ENCODE measurements around the gene KIAA0513. TPM values are rescaled to one million over a fixed set of nuclear protein-coding genes. Genes with fewer than 3 reads are reported as not detected.
"Not testable (repeated sequence)": the region's sequence is repeated elsewhere in the genome, so short reads cannot be mapped to it uniquely, and the experiment has no call there.

Gene KIAA0513
- total RNA-seq, 2 experiments from 2014 or later, result 15.7 to 15.9 TPM

DNA sequence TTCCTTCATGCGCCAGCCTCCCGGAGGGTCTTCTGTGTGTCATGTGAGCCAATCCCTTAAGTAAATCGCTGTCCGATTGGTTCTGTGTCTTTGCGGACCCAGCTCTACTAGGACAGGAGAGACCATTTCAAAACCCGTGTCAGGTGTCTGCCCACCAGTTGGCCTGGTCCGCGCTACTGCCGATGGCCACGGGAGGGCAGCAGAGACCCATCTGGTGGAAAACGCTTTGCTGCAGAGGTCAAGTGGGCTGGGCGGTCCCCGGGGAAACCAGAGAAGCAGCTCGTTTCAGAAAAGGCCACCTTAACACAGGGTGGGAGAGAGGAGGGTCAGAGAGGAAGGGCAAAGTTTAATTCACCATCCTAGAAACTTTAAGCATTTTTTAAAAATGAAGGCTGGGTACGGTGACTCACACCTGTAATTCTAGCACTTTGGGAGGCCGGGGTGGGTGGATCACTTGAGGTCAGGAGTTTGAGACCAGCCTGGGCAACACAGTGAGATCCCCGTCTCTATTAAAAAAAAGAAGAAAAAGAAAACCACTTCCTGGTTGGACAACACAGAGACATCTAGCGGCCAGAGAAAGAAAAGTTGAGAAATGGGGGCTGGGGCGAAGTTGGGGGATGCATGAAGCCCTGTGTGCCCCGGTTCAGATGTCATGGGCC, 87.4 kb downstream of the KIAA0513 start:
- intact Hi-C loops (cut with micrococcal nuclease), result loop anchor here (10.0 kb wide), 1 partner anchor 130 kb away; no protein-coding TSS in a partner anchor
- Mint-ChIP-seq H3K27me3 (no peaks in the 10 kb centered on the region), H3K4me1 (ENCODE audit: low read depth) (peaks cover 8% of the 10 kb centered on the region), H3K36me3 (no peaks in the 10 kb centered on the region), H3K27ac (no peak overlapping the region), H3K9me3 (peaks cover 5% of the 10 kb centered on the region), H3K4me3 (peak overlapping the region; percentile 55)
- peak; percentile 91 for DNase-seq
- ChIA-PET CTCF (interaction anchor here (0.5 to 2.1 kb wide), 32 partner anchors 9 to 1275 kb away, joined by 3 to 26 read pairs (median 4); no protein-coding TSS in a partner anchor), POLR2A (no interaction called here)

DNA sequence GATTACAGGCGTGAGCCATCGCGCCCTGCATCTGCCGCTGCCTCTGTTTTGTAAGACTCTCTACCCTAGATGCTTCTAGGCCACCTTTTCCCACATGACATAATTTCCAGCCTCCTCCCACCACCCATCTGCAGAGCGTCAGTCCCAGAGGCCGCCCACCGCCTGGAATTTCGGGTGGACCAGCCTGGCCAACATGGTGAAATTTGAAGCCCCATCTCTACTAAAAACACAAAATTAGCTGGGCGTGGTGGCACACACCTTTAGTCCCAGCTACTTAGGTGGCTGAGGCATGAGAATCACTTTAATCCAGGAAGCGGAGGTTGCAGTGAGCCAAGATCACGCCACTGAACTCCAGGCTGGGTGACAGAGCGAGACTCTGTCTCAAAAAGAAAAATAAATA, 89.8 kb downstream of the KIAA0513 start:
- H3K9me3 Mint-ChIP-seq, result peaks cover 5% of the 10 kb centered on the region
- no peaks in the 10 kb centered on the region for H3K27me3 Mint-ChIP-seq
- intact Hi-C loops (cut with micrococcal nuclease), result loop anchor here (10.0 kb wide), 1 partner anchor 127 kb away; no protein-coding TSS in a partner anchor
- peaks cover 8% of the 10 kb centered on the region for H3K4me1 Mint-ChIP-seq (ENCODE audit: low read depth)
- DNase-seq, result no peak
- CTCF ChIA-PET, result no interaction called here
- H3K27ac Mint-ChIP-seq, result no peak overlapping the region
- H3K4me3 Mint-ChIP-seq, result no peak overlapping the region
- H3K36me3 Mint-ChIP-seq, result no peaks in the 10 kb centered on the region
- POLR2A ChIA-PET, result no interaction called here

DNA sequence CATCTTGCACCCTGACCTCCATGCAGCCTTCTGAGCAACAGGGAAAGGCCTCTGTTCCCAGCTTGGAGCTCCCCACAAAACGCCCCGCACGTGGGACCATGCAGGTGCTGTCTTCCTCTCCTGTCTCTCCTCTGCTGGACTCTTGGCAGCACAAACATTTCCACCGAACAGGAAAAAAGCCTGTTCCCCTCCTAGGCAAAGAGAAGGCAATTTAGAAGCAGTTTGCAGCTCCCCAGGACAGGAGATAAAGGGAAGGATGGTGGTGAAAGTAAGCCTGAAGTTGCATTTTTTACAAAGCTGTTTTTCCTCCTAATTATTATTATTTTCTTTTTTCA, 92.4 kb downstream of the KIAA0513 start:
- H3K27ac Mint-ChIP-seq, result no peak overlapping the region
- H3K4me1 Mint-ChIP-seq (ENCODE audit: low read depth), result peaks cover 4% of the 10 kb centered on the region
- H3K9me3 Mint-ChIP-seq, result peaks cover 6% of the 10 kb centered on the region
- no peak for DNase-seq
- H3K27me3 Mint-ChIP-seq, result no peaks in the 10 kb centered on the region
- ChIA-PET CTCF (interaction anchor here (0.6 kb wide), 1 partner anchor 13 kb away, joined by 3 read pairs; no protein-coding TSS in a partner anchor), POLR2A (no interaction called here)
- H3K36me3 Mint-ChIP-seq, result no peaks in the 10 kb centered on the region
- H3K4me3 Mint-ChIP-seq, result no peak overlapping the region
- intact Hi-C loops (cut with micrococcal nuclease), result no loop called here

DNA sequence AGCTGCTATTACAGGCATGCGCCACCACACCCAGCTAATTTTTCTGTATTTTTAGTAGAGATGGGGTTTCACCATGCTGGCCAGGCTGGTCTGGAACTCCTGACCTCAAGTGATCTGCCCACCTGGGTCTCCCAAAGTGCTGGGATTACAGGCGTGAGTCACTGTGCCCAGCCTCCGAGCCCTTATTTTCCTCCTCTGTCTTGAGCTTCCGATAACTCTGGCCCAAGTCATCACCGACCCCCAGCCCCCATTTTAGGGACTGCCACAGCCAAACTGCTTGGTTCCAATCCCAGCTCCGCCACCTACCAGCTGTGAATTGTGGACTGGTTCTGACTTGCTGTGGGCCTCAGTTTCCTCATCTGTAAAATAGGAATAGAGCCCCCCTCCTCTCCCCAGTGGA, 95.8 kb downstream of the KIAA0513 start:
- H3K27me3 Mint-ChIP-seq; H3K27ac Mint-ChIP-seq; H3K9me3 Mint-ChIP-seq; DNase-seq; H3K4me3 Mint-ChIP-seq; H3K36me3 Mint-ChIP-seq; POLR2A ChIA-PET; intact Hi-C loops (cut with micrococcal nuclease): not testable (repeated sequence)
- H3K4me1 Mint-ChIP-seq (ENCODE audit: low read depth), result peaks cover 12% of the 10 kb centered on the region
- CTCF ChIA-PET, result interaction anchor here (0.7 to 1.8 kb wide), 2 partner anchors 9 to 37 kb away, joined by 3 to 4 read pairs; no protein-coding TSS in a partner anchor

DNA sequence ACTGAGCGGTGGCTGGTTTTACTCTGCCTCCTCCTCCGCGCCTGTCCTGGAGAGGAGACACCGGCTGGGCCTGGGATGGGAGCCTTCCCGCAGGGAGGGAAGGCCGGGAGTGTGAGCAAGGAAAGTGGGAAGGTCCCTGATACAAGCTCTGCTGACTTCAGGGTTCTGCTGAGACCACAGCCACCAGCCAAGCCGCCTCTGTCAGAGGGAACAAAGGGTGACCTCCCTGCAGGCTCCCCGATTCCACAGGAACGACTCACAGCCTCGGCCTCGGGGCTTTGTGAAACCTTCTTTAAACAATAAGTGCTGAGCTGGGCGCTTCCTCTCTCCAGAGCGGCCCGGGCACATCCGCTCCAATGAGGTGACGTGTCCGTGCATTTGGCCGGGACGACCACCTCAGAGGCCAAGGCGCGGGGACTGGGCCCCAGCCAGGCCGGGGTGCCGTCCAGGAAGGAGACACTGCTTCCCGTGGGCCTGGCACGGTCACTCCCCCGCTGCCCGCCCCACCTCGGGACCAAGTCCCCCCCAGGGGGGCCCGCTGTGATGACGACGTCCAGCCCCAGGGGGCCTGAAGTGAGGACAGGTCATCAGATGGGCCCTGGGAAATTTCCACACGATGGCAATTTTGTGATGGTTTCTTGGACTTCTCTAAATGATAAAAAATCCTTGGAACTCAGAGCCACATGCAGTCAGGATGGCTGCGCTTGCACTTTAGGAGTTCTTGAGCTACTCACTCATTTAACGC, 96.5 kb downstream of the KIAA0513 start:
- H3K36me3 Mint-ChIP-seq, result no peaks in the 10 kb centered on the region
- POLR2A ChIA-PET, result no interaction called here
- H3K4me1 Mint-ChIP-seq (ENCODE audit: low read depth), result peaks cover 12% of the 10 kb centered on the region
- H3K27me3 Mint-ChIP-seq, result no peaks in the 10 kb centered on the region
- H3K4me3 Mint-ChIP-seq, result no peak overlapping the region
- intact Hi-C loops (cut with micrococcal nuclease), result no loop called here
- no peak overlapping the region for H3K27ac Mint-ChIP-seq
- H3K9me3 Mint-ChIP-seq, result peaks cover 2% of the 10 kb centered on the region
- CTCF ChIA-PET, result interaction anchor here (0.7 to 1.8 kb wide), 2 partner anchors 9 to 38 kb away, joined by 3 to 4 read pairs; no protein-coding TSS in a partner anchor
- no peak for DNase-seq

DNA sequence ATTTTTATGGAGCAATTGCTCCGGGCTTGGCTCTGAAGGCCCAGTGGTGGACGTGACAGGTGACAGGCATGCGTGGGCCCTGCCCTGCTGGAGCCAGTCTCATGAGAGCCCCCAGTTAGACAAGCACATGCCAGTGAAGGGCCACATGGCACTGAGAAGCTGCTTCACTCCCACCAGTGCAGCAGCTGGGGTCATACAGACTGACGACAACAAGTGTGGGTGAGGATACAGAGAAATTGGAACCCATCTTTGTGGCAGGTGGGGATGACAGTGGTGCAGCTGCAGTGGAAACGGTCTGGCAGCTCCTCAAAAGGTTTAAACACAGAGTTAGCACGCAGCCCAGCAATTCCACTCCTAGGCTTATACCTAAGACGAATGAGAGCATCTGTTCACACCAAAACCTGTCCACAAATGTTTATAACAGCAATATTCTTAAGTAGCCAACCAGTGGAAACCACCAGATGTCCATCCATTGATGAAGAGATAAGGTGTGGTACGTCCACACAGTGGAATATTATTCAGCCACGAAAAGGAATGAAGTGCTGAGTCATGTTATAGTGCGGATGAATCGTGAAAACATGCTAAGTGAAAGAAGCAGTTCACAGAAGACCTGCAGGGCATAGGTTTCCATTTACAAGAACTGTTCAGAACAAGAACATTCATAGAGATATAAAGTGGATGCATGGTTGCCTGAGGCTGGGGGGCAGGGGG, 97.2 kb downstream of the KIAA0513 start:
- Mint-ChIP-seq H3K4me3 (no peak overlapping the region), H3K4me1 (ENCODE audit: low read depth) (peaks cover 12% of the 10 kb centered on the region), H3K27me3 (no peaks in the 10 kb centered on the region), H3K36me3 (no peaks in the 10 kb centered on the region), H3K9me3 (peaks cover 2% of the 10 kb centered on the region), H3K27ac (no peak overlapping the region)
- ChIA-PET CTCF (interaction anchor here (1.3 to 1.8 kb wide), 2 partner anchors 10 to 38 kb away, joined by 3 to 4 read pairs; no protein-coding TSS in a partner anchor), POLR2A (no interaction called here)
- DNase-seq, result no peak
- intact Hi-C loops (cut with micrococcal nuclease), result no loop called here

DNA sequence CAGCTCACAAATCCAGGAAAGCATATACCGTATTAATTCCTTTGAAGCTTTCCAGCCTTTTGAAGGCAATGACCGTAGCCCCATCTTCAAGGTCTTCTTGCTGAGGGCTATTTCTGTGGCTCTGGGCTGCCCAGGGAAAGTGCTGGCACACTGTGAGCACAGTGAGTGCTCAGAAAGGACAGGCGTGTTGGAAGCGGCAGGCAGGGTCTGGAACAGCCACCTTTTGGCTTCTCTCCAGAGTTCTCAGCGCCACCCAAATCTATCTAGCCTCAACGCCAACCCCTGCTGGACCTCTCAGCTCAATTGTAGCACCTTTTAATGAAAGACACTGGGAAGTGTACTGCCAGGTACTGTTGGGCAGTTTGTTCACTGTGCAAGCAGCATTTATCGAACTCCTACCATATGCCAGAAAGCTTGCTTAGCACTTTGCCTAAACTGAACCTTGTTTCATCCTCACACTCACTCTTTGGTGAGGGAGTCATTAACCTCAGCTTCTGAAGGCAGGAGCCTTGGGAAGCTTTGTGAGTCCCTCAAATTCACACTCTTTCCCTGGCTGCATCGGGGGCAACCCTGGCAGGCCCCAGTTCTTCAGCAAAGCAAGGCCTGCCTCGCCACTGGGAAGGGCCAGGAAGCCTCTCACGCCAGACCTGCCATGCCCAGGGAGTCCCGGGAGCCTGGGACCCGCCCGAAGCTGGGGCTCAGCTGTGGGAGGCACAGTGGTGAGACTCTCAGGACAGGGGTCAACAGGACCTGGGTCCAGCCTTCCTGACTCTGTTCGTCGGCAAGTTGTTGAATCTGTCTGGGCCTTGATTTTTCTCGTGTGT, 98.2 kb downstream of the KIAA0513 start:
- peaks cover 12% of the 10 kb centered on the region for H3K4me1 Mint-ChIP-seq (ENCODE audit: low read depth)
- no peak overlapping the region for H3K27ac Mint-ChIP-seq
- ChIA-PET CTCF (interaction anchor here (1.3 to 3.0 kb wide), 2 partner anchors 11 to 39 kb away, joined by 3 to 17 read pairs; no protein-coding TSS in a partner anchor), POLR2A (interaction anchor here (0.5 kb wide), 1 partner anchor 70 kb away, joined by 3 read pairs; no protein-coding TSS in a partner anchor)
- no peak overlapping the region for H3K4me3 Mint-ChIP-seq
- H3K27me3 Mint-ChIP-seq, result no peaks in the 10 kb centered on the region
- intact Hi-C loops (cut with micrococcal nuclease), result no loop called here
- no peaks in the 10 kb centered on the region for H3K36me3 Mint-ChIP-seq
- peaks cover 2% of the 10 kb centered on the region for H3K9me3 Mint-ChIP-seq
- DNase-seq, result no peak

DNA sequence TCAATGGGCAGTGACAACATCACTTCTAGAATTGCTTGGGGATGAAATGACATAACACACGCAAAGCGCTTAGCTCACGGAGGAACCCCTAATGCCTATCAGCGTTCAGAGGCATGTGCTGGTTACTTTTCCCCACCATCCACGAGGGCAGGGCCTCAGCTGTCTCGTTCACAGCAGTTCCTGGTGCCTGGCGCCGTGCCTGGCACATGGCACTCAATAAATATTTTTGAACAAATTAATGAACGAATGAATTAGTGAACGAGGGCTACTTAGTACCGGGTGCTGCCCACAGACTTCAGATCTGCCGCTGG, 98.8 kb downstream of the KIAA0513 start:
- CTCF ChIA-PET, result interaction anchor here (3.0 kb wide), 1 partner anchor 11 kb away, joined by 17 read pairs; no protein-coding TSS in a partner anchor
- Mint-ChIP-seq H3K9me3 (peaks cover 2% of the 10 kb centered on the region), H3K27me3 (no peaks in the 10 kb centered on the region), H3K4me3 (no peak overlapping the region), H3K36me3 (no peaks in the 10 kb centered on the region), H3K27ac (no peak overlapping the region), H3K4me1 (ENCODE audit: low read depth) (peaks cover 12% of the 10 kb centered on the region)
- DNase-seq, result no peak
- intact Hi-C loops (cut with micrococcal nuclease), result no loop called here
- POLR2A ChIA-PET, result interaction anchor here (0.5 kb wide), 2 partner anchors 70 to 72 kb away, joined by 3 to 4 read pairs; no protein-coding TSS in a partner anchor

DNA sequence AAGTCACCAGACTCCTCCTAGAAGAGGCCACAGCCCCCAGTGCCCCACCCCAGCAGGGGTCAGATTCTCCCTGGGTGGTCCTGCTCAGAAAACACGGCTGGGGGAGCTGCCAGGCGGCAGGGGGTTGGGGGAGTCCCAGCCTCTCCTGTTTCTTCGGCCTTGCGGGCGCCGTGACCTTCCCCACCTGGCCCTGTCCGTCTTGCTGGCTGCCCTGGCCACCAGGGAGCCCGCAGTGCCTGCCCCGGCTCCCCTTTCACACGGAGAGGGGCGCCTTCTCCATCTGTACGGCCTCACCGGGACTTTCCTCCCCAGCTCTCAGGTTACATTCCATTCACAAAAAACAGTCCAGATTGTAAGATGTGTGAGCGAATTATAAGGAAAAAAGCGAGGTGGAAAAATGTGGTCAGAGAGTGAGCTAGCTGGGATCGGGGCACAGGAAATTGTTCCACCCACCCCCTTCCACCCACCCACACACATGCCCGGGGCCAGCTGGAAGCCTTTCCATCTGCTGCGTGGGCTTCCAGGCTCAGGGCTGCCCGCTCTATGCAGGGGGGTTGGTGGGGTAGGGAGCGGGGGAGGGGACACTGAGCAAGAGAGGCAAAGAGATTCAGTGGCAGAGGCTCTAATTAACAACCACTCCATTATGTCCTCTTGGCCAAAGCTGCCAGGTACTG, 99.2 kb downstream of the KIAA0513 start:
- intact Hi-C loops (cut with micrococcal nuclease), result no loop called here
- Mint-ChIP-seq H3K4me3 (no peak overlapping the region), H3K4me1 (ENCODE audit: low read depth) (peaks cover 12% of the 10 kb centered on the region), H3K36me3 (no peaks in the 10 kb centered on the region), H3K27ac (no peak overlapping the region), H3K27me3 (no peaks in the 10 kb centered on the region), H3K9me3 (peaks cover 2% of the 10 kb centered on the region)
- ChIA-PET CTCF (interaction anchor here (3.0 kb wide), 1 partner anchor 12 kb away, joined by 17 read pairs; no protein-coding TSS in a partner anchor), POLR2A (interaction anchor here (0.5 kb wide), 1 partner anchor 72 kb away, joined by 4 read pairs; no protein-coding TSS in a partner anchor)
- peak; percentile 44 for DNase-seq

DNA sequence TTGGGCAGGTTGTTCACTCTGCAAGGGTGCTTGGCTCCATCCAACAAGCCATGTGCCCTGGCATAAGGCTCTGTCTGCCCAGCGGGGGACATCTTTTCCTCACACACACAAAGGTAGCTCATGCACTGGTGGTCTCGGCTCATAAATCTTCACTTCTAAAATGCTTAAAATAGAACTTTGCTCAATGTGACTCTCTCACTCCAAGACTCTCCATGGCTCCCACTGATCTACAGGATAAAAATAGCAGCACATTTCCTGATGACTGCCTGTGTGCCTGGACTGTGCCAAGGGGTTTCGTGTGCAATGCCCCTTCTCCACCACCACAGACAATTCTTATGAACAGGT, 99.8 kb downstream of the KIAA0513 start:
- Mint-ChIP-seq H3K36me3 (no peaks in the 10 kb centered on the region), H3K9me3 (peaks cover 2% of the 10 kb centered on the region), H3K27ac (no peak overlapping the region), H3K4me3 (no peak overlapping the region), H3K27me3 (no peaks in the 10 kb centered on the region), H3K4me1 (ENCODE audit: low read depth) (peaks cover 12% of the 10 kb centered on the region)
- CTCF ChIA-PET, result interaction anchor here (0.6 to 3.0 kb wide), 2 partner anchors 12 to 55 kb away, joined by 3 to 17 read pairs; no protein-coding TSS in a partner anchor
- DNase-seq, result no peak
- intact Hi-C loops (cut with micrococcal nuclease), result no loop called here
- POLR2A ChIA-PET, result no interaction called here
